IMR-90 (cell line): ENCODE measurements around the gene PLXNA1. TPM values are rescaled to one million over a fixed set of nuclear protein-coding genes. Genes with fewer than 3 reads are reported as not detected.

Experiments
- ATAC-seq: fragments of 200-7000 bp; cut with Tn5 transposase; 2 replicates; pipeline ENCODE4 v1.9.1; 2020; ENCODE audit warnings: low read depth, mild to moderate bottlenecking, moderate library complexity
- BruUV-seq: library from RNA; stranded (reverse); fragments of 400-500 nt; replicated peaks from 2 replicates; lab custom pipeline; 2021; lab: Mats Ljungman, UMichigan
- CTCF ChIA-PET: fragments of 300-600 bp; formaldehyde crosslinking; extraction: SDS; loops from one replicate; lab custom pipeline; 2021; ENCODE audit warnings: antibody characterized with exemption; lab: Yijun Ruan, JAX
- POLR2A ChIA-PET: fragments of 300-600 bp; sonication (Branson Sonifier 250); formaldehyde crosslinking; loops from one replicate; lab custom pipeline; 2022; ENCODE audit warnings: antibody characterized with exemption; ENCODE audit not compliant: unreplicated experiment; lab: Charles Lee
- DNase-seq: peaks from one replicate; pipeline ENCODE4 v3.0.0; 2013
- H2AFZ ChIP-seq: replicated peaks from 2 replicates; pipeline ENCODE3; 2013; ENCODE audit warnings: low read length, mild to moderate bottlenecking; ENCODE audit not compliant: poor library complexity
- H2AK5ac ChIP-seq: 2 replicates; pipeline ENCODE4 v1.6.1; 2013; ENCODE audit warnings: low read depth, low read length, inconsistent platforms
- H2AK9ac ChIP-seq: replicated peaks from 2 replicates; pipeline ENCODE3; 2013; ENCODE audit warnings: mild to moderate bottlenecking, low read depth, low read length, moderate library complexity; ENCODE audit not compliant: poor library complexity
- H2BK120ac ChIP-seq: 2 replicates; pipeline ENCODE4 v1.6.1; 2013; ENCODE audit warnings: low read depth, low read length, inconsistent platforms
- H2BK15ac ChIP-seq: 3 replicates; pipeline ENCODE4 v1.6.1; 2013; ENCODE audit warnings: low read depth, low read length, inconsistent platforms
- H2BK20ac ChIP-seq: 2 replicates; pipeline ENCODE4 v1.6.1; 2013; ENCODE audit warnings: low read depth, mild to moderate bottlenecking, inconsistent platforms, low read length, moderate library complexity
- H2BK5ac ChIP-seq: 2 replicates; pipeline ENCODE4 v1.6.1; 2013; ENCODE audit warnings: mild to moderate bottlenecking, low read depth, low read length, inconsistent platforms; ENCODE audit not compliant: poor library complexity, severe bottlenecking
- H3K14ac ChIP-seq: replicated peaks from 2 replicates; pipeline ENCODE4 v1.6.1; 2013; ENCODE audit warnings: low read depth, low read length, inconsistent platforms
- H3K18ac ChIP-seq: 2 replicates; pipeline ENCODE4 v1.6.1; 2013; ENCODE audit warnings: low read depth, low read length, control low read depth
- H3K23ac ChIP-seq: 2 replicates; pipeline ENCODE4 v1.6.1; 2013; ENCODE audit warnings: low read depth, low read length, inconsistent platforms
- H3K27ac ChIP-seq: 2 replicates; pipeline ENCODE4 v1.5.1; 2013; ENCODE audit warnings: mild to moderate bottlenecking, control low read depth, low read length; ENCODE audit not compliant: insufficient read depth
- H3K27me3 ChIP-seq: 2 replicates; pipeline ENCODE4 v1.6.1; 2013; ENCODE audit warnings: low read length; ENCODE audit not compliant: control insufficient read depth, insufficient read depth
- H3K36me3 ChIP-seq: 2 replicates; pipeline ENCODE4 v1.6.1; 2013; ENCODE audit warnings: low read length, mixed read lengths; ENCODE audit not compliant: control insufficient read depth, insufficient read depth
- H3K4ac ChIP-seq: 2 replicates; pipeline ENCODE4 v1.6.1; 2013; ENCODE audit warnings: low read depth, low read length, inconsistent platforms
- H3K4me1 ChIP-seq: 2 replicates; pipeline ENCODE4 v1.6.1; 2013; ENCODE audit warnings: low read length, mixed read lengths; ENCODE audit not compliant: control insufficient read depth, insufficient read depth
- H3K4me2 ChIP-seq: 2 replicates; pipeline ENCODE4 v1.6.1; 2013; ENCODE audit warnings: low read depth, mild to moderate bottlenecking, control low read depth, low read length, moderate library complexity
- H3K4me3 ChIP-seq: 2 replicates; pipeline ENCODE4 v1.5.1; 2013; ENCODE audit warnings: low read depth, mild to moderate bottlenecking, control low read depth, low read length, moderate library complexity; ENCODE audit not compliant: insufficient read depth
- H3K56ac ChIP-seq: 2 replicates; pipeline ENCODE4 v1.6.1; 2013; ENCODE audit warnings: low read length, inconsistent platforms; ENCODE audit not compliant: insufficient read depth; ENCODE audit errors: extremely low read depth
- H3K79me1 ChIP-seq, 2 experiments: 2 replicates each; pipeline ENCODE4 v1.6.1; 2013; ENCODE audit warnings: low read length in 2 of 2, inconsistent platforms in 1 of 2, low read depth in 1 of 2
- H3K9ac ChIP-seq: 2 replicates; pipeline ENCODE4 v1.6.1; 2013; ENCODE audit warnings: low read depth, low read length, control low read depth
- H3K9me1 ChIP-seq: 2 replicates; pipeline ENCODE4 v1.6.1; 2013; ENCODE audit warnings: low read length, inconsistent platforms; ENCODE audit not compliant: insufficient read depth
- H3K9me3 ChIP-seq: 2 replicates; pipeline ENCODE4 v1.6.1; 2013; ENCODE audit warnings: low read length; ENCODE audit not compliant: control insufficient read depth, insufficient read depth
- H4K20me1 ChIP-seq: 2 replicates; pipeline ENCODE4 v1.6.1; 2013; ENCODE audit warnings: low read length, inconsistent platforms; ENCODE audit not compliant: insufficient read depth
- H4K5ac ChIP-seq: 2 replicates; pipeline ENCODE4 v1.6.1; 2013; ENCODE audit warnings: mild to moderate bottlenecking, low read depth, low read length, control low read depth
- H4K8ac ChIP-seq, 2 experiments: 2 replicates each; pipeline ENCODE4 v1.6.1; 2013; ENCODE audit warnings: low read depth in 2 of 2, low read length in 2 of 2, control low read depth in 1 of 2, inconsistent platforms in 1 of 2
- H4K91ac ChIP-seq: 2 replicates; pipeline ENCODE4 v1.6.1; 2013; ENCODE audit warnings: low read depth, low read length, inconsistent platforms; ENCODE audit not compliant: insufficient read depth
- BHLHE40 ChIP-seq: fragments of 150-350 bp; IDR thresholded peaks from 2 replicates; pipeline ENCODE4 v1.6.1; 2016; ENCODE audit warnings: mild to moderate bottlenecking, low read depth, low read length
- CHD1 ChIP-seq: IDR thresholded peaks from 2 replicates; pipeline ENCODE4 v1.6.1; 2012; ENCODE audit warnings: low read depth, low read length, improper control_type of control experiment
- ELK1 ChIP-seq: fragments of 150-350 bp; IDR thresholded peaks from 2 replicates; pipeline ENCODE4 v1.6.1; 2016; ENCODE audit warnings: low read depth, mild to moderate bottlenecking, low read length, moderate library complexity, borderline replicate concordance
- MAFK ChIP-seq: IDR thresholded peaks from 2 replicates; pipeline ENCODE4 v1.6.1; 2012; ENCODE audit warnings: low read depth, low read length, improper control_type of control experiment
- POLR2A ChIP-seq: IDR thresholded peaks from 2 replicates; pipeline ENCODE4 v1.6.1; 2012; ENCODE audit warnings: mild to moderate bottlenecking, low read depth, low read length
- RAD21 ChIP-seq: IDR thresholded peaks from 2 replicates; pipeline ENCODE4 v1.6.1; 2012; ENCODE audit warnings: low read length, improper control_type of control experiment
- WGBS, 2 experiments: methylation state at CpG; one replicate each; pipeline versions ENCODE4 v1.1.5 to v1.1.7; 2013; ENCODE audit warnings: missing lambda C conversion rate in 2 of 2; ENCODE audit not compliant: insufficient read length in 1 of 2; ENCODE audit errors: extremely low coverage in 2 of 2; 5-methylcytosine and 5-hydroxymethylcytosine counted together
- dilution Hi-C: fragments of 300-500 bp; cut with HindIII; formaldehyde crosslinking; loops from one replicate; pipeline ENCODE4 v1.14.3; 2018; ENCODE audit warnings: low sequenced_read_pairs; ENCODE audit not compliant: unreplicated experiment
- in situ Hi-C: fragments of 300-500 bp; cut with MboI; formaldehyde crosslinking; loops from 3 replicates; pipeline ENCODE4 v1.14.3; 2019; ENCODE audit warnings: low sequenced_read_pairs, inconsistent platforms, mixed read lengths
- intact Hi-C: fragments of 100-400 bp; cut with micrococcal nuclease; formaldehyde crosslinking; loops from 2 replicates; pipeline ENCODE4 v1.10.0; 2022
- polyA plus RNA-seq, 3 experiments: library from polyadenylated mRNA; depleted of rRNA; stranded (reverse); fragments of >200 nt; gene quantifications; 2 replicates each; pipeline ENCODE4 v1.2.3, GENCODE V29; 2012; ENCODE audit warnings: low replicate concordance in 1 of 3
- total RNA-seq: library from RNA; depleted of rRNA; stranded (reverse); fragments of >200 nt; gene quantifications from 2 replicates; pipeline ENCODE4 v1.2.3, GENCODE V29; 2012

The PLXNA1 gene
- total and polyA plus RNA-seq, 2 of the 4 experiments (the other 2 are of a cell fraction) = 13.6 to 49.4 TPM

GRCh38 chr3:127027061-127027735, 44.3 kb downstream of the PLXNA1 start:
- intact Hi-C loops (no loop called here), dilution Hi-C loops (no loop called here), in situ Hi-C loops (no loop called here)
- no peak overlapping the region for H2BK20ac ChIP-seq
- no peak overlapping the region for H3K56ac ChIP-seq
- BruUV-seq = no TSS peak
- no peak overlapping the region for H2AFZ ChIP-seq
- peaks cover 7% of the 10 kb centered on the region; the same call in 1 of the 2 replicates for H3K4me1 ChIP-seq
- H3K18ac ChIP-seq = no peak overlapping the region
- H3K27me3 ChIP-seq = no peaks in the 10 kb centered on the region
- no peak overlapping the region for H3K4me3 ChIP-seq
- CTCF ChIA-PET = no interaction called here
- H4K8ac ChIP-seq = no peak overlapping the region
- peaks cover 76% of the 10 kb centered on the region for H3K36me3 ChIP-seq
- no peak overlapping the region for H2BK15ac ChIP-seq
- H3K9ac ChIP-seq = no peak overlapping the region
- H3K14ac ChIP-seq = no peak overlapping the region
- H4K20me1 ChIP-seq = peaks cover 4% of the 10 kb centered on the region
- no peak overlapping the region for H2AK5ac ChIP-seq
- no peak overlapping the region for H4K5ac ChIP-seq
- no peak overlapping the region for H3K4me2 ChIP-seq
- no peak overlapping the region for H3K27ac ChIP-seq
- 96% methylated on average over 9 of the region's 21 CpGs; no CpG with 5 or more reads in 1 of the 2 experiments for WGBS, 2 experiments
- DNase-seq (no peak), ATAC-seq (no peak)
- H3K4ac ChIP-seq = no peak overlapping the region
- no peak overlapping the region for H4K91ac ChIP-seq
- H3K9me1 ChIP-seq = no peaks in the 10 kb centered on the region; the same call in 1 of the 2 replicates
- H3K23ac ChIP-seq = no peak overlapping the region
- no peak overlapping the region for H2AK9ac ChIP-seq
- H3K79me1 ChIP-seq = no peaks in the 10 kb centered on the region
- no peak overlapping the region for H2BK5ac ChIP-seq
- no peaks in the 10 kb centered on the region for H3K9me3 ChIP-seq
- POLR2A ChIA-PET = no interaction called here
- H2BK120ac ChIP-seq = no peak overlapping the region
- no peak for TF ChIP-seq ELK1
- TF ChIP-seq BHLHE40 = no peak
- TF ChIP-seq MAFK = no peak
- no peak for TF ChIP-seq RAD21
- no peak for TF ChIP-seq CHD1
- TF ChIP-seq POLR2A = no peak
